ENCODE measurements around the gene PPP2R5C. TPM values are rescaled to one million over a fixed set of nuclear protein-coding genes. Genes with fewer than 3 reads are reported as not detected.

Gene PPP2R5C
- total RNA-seq, 1 donor = 114 TPM

- no peak overlapping the region for H3K4me3 ChIP-seq (ENCODE audit: low read depth, low read length)
- TF ChIP-seq, protein P1, sequence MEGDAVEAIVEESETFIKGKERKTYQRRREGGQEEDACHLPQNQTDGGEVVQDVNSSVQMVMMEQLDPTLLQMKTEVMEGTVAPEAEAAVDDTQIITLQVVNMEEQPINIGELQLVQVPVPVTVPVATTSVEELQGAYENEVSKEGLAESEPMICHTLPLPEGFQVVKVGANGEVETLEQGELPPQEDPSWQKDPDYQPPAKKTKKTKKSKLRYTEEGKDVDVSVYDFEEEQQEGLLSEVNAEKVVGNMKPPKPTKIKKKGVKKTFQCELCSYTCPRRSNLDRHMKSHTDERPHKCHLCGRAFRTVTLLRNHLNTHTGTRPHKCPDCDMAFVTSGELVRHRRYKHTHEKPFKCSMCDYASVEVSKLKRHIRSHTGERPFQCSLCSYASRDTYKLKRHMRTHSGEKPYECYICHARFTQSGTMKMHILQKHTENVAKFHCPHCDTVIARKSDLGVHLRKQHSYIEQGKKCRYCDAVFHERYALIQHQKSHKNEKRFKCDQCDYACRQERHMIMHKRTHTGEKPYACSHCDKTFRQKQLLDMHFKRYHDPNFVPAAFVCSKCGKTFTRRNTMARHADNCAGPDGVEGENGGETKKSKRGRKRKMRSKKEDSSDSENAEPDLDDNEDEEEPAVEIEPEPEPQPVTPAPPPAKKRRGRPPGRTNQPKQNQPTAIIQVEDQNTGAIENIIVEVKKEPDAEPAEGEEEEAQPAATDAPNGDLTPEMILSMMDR (IDR thresholded peaks at IDR 0.05; ENCODE audit: insufficient read depth, low read length) = no peak
- no peak for DNase-seq (ENCODE audit: low read depth)
Measured at GRCh38 chr14:101735453-101735852, 26.1 kb upstream of the PPP2R5C start.

GRCh38 chr14:101736071-101736470 is 25.4 kb upstream of the PPP2R5C start:
- no peak overlapping the region for H3K4me3 ChIP-seq (ENCODE audit: low read depth, low read length)
- no peak for DNase-seq (ENCODE audit: low read depth)
- TF ChIP-seq, protein P1 (IDR thresholded peaks at IDR 0.05; ENCODE audit: insufficient read depth, low read length) = no peak

- no peak for DNase-seq (ENCODE audit: low read depth)
- TF ChIP-seq, protein P1 (IDR thresholded peaks at IDR 0.05; ENCODE audit: insufficient read depth, low read length) = no peak
Measured at GRCh38 chr14:101736585-101736984, 24.9 kb upstream of the PPP2R5C start.

GRCh38 chr14:101737414-101738339 is 23.8 kb upstream of the PPP2R5C start:
- H3K4me3 ChIP-seq (ENCODE audit: low read depth, low read length) = no peak overlapping the region
- no peak for DNase-seq (ENCODE audit: low read depth)
- TF ChIP-seq, protein P1 (IDR thresholded peaks at IDR 0.05; ENCODE audit: insufficient read depth, low read length) = no peak

More at GRCh38 chr14:101736585-101736984, 24.9 kb upstream of the PPP2R5C start:
- H3K4me3 ChIP-seq (ENCODE audit: low read depth, low read length) = no peak overlapping the region

GRCh38 chr14:101738703-101739320 is 22.7 kb upstream of the PPP2R5C start:
- H3K4me3 ChIP-seq (ENCODE audit: low read depth, low read length) = no peak overlapping the region
- TF ChIP-seq, protein P1 (IDR thresholded peaks at IDR 0.05; ENCODE audit: insufficient read depth, low read length) = no peak
- no peak for DNase-seq (ENCODE audit: low read depth)

- no peak for DNase-seq (ENCODE audit: low read depth)
- TF ChIP-seq, protein P1 (IDR thresholded peaks at IDR 0.05; ENCODE audit: insufficient read depth, low read length) = no peak
- H3K4me3 ChIP-seq (ENCODE audit: low read depth, low read length) = no peak overlapping the region
Measured at GRCh38 chr14:101739446-101740141, 21.9 kb upstream of the PPP2R5C start.

Data from fibroblast of the aortic adventitia (primary cell).